Tongue (tissue), 2 donors: ENCODE measurements around the gene MGRN1. TPM values are rescaled to one million over a fixed set of nuclear protein-coding genes. Genes with fewer than 3 reads are reported as not detected.

Experiments
- DNase-seq: peaks from one replicate; pipeline ENCODE4 v3.0.0-alpha.2; 2015
- total RNA-seq: library from RNA; depleted of rRNA; stranded (reverse); fragments of >200 nt; gene quantifications from one replicate; pipeline ENCODE4 v1.2.3, GENCODE V29; 2014

The MGRN1 gene
- total RNA-seq, 1 donor from 2014 or later: 34.6 TPM

- no peak for DNase-seq
Observed at GRCh38 chr16:4675864-4676786, 51.5 kb downstream of the MGRN1 start.

GRCh38 chr16:4676831-4677230 lies 52.2 kb downstream of the MGRN1 start:
- DNase-seq: no peak

- DNase-seq: no peak
Observed at GRCh38 chr16:4677390-4677789, 52.8 kb downstream of the MGRN1 start.

- no peak for DNase-seq
Observed at GRCh38 chr16:4677994-4678393, 53.4 kb downstream of the MGRN1 start.

GRCh38 chr16:4678596-4678995 lies 54.0 kb downstream of the MGRN1 start:
- DNase-seq: no peak

- no peak for DNase-seq
Observed at GRCh38 chr16:4679156-4679849, 54.7 kb downstream of the MGRN1 start.

- peak; percentile 56 for DNase-seq
Observed at GRCh38 chr16:4679850-4680636, 55.4 kb downstream of the MGRN1 start.

GRCh38 chr16:4680673-4681470 lies 56.2 kb downstream of the MGRN1 start:
- DNase-seq: no peak

GRCh38 chr16:4681471-4682083 lies 57.0 kb downstream of the MGRN1 start:
- no peak for DNase-seq

GRCh38 chr16:4682084-4682591 lies 57.5 kb downstream of the MGRN1 start:
- DNase-seq: no peak

- peak; percentile 29 for DNase-seq
Observed at GRCh38 chr16:4682616-4683254, 58.1 kb downstream of the MGRN1 start.

GRCh38 chr16:4683255-4684057 lies 58.8 kb downstream of the MGRN1 start:
- no peak for DNase-seq

- DNase-seq: no peak
Observed at GRCh38 chr16:4684058-4684715, 59.6 kb downstream of the MGRN1 start.

GRCh38 chr16:4684763-4685162 lies 60.1 kb downstream of the MGRN1 start:
- DNase-seq: no peak

GRCh38 chr16:4685292-4685691 lies 60.7 kb downstream of the MGRN1 start:
- no peak for DNase-seq

- no peak for DNase-seq
Observed at GRCh38 chr16:4685776-4686496, 61.3 kb downstream of the MGRN1 start.

GRCh38 chr16:4686497-4687210 lies 62.0 kb downstream of the MGRN1 start:
- DNase-seq: no peak

- no peak for DNase-seq
Observed at GRCh38 chr16:4687416-4687815, 62.8 kb downstream of the MGRN1 start.
